Inferior parietal cortex (tissue), 1 donor: ENCODE measurements around the gene DST.
A peak's percentile ranks its signal among the peaks of the same experiment; 100 is the strongest.

Experiments
- DNase-seq: peaks from one replicate; pipeline ENCODE4 v3.0.0-alpha.2; 2016; ENCODE audit errors: extremely low spot score

The DST gene

GRCh38 chr6:56538851-56539250 lies 103.8 kb downstream of the DST start:
- DNase-seq = no peak

- no peak for DNase-seq
Measured at GRCh38 chr6:56537223-56537770, 105.4 kb downstream of the DST start.

- no peak for DNase-seq
Measured at GRCh38 chr6:56536536-56536935, 106.2 kb downstream of the DST start.

- DNase-seq = no peak
Measured at GRCh38 chr6:56535626-56536025, 107.1 kb downstream of the DST start.

DNA sequence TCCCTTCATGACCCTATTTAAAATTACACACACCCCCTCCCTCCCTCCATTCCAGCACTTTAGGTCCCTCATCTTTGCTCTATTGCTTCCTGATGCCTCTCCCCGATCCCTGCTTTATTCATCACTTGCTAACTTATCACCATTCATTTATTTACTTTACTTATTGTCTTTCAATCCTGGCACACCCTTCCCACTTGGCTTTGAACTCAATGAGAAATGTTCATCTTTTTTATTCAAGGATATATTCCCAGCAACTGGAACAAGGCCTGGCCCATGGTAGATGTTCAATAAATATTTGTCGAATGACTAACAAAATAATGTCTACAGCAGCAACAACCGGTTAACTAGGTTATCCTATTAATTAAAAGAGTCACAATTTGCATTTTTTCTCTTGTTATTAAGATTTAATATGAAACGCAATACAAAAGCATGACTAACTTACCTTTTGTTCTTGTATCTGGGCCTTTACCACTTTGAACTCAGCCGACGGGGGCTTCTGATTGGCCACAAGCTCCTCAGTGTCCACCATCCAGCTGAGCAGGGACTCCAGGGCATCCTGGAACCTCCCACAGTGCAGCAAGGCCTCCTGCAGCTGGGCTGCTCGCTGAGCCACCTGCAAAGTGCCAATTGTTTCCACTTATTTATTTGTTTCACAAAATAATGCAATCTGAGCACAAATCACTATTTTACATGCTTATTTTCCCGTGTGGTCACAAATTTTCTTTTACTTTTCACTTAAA lies 107.8 kb downstream of the DST start:
- DNase-seq = no peak

DNA sequence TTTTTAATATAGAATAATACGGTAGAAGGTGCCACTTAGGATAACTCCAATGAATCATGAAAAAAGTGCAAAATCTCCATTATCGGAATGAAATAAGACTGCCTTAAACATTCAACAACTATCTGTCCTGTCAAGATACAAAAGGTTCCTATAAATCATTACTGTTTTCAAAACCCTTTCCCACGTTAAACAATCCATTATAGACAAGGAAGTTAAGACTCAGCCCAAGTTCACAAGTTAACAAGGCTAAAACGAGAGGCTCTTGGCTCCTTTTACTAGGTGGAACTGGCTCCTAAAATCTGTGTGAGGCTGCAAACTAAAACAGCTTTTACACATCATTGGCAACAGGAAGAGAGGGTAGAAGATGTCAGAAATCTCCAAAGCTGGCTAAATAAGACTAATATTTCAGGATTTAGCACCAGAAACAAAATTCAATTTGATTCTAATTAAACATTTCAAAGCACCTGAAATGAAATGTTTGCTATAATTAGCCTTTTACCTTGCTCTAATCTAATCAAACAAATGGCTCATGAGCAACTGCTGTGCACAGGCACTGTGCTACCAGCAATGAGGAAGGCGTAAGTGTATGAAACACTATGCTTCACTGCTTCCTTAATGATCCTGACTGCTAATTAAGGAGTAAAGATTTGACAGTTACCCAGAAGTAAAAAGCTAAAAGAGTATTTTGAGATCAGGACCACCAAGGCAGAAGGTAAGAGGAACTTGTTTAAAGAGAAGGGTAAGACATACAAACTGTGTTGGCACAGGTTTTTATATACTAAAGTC lies 109.7 kb downstream of the DST start:
- no peak for DNase-seq

DNA sequence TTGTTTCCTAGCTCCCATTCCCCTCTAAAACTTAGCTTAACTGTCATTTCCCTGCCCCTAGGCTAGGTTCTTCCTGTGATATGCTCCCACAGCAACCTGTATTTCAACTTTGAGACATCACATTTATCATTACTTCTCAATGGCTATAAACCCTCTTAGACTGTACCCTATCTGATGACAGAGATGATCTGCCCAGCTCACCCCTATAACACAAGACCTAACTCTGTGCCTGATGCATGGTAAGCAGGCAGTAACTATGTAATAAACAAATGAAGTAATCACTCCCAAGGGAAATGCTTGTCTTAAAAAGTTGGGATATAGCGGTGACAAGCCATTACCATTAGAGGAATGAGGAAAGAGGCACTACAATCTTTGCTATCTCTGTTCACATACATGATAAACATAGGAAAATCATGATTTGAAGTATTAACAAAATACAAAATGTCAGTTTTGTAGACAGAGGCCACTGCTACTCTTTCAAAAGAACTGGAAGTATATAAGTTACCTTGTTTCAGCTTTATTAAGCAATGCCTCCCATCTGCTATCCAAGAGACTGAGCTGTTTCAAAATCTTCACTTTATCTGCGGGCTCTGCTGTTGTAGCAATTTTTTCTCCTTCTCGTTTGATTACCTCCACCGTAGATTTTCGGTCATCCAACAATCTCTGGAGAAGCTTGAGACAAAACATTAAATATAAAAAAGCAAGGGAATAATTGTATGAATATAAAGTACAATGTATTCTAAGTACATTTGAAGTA lies 110.7 kb downstream of the DST start:
- no peak for DNase-seq

DNA sequence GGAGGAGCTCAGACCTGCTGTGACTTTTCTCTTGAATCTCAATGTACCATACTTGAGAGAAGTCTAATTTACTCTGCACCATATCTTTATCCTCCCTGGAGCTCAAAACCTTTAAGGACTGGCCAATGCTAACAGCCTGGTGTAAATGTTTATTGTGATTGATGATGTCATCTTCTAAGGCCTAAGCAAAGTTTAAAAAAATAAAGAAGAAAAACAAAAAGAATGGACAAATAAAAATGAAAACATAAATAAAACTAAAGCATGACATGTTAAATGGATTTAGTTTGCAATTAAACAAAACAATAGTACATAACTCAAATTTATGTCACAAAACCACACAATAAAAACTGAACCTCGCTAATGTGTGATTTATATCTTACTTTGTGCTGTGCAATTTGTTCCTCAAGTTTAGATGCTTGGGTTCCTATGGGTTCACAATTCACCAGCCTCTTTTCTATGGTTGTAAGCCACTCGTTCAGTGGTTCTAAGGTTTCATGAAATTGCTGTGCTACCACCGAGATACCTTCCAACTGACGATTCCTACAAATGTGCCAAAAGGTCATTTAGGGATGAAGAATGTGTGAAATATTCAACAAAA lies 113.0 kb downstream of the DST start:
- no peak for DNase-seq

DNA sequence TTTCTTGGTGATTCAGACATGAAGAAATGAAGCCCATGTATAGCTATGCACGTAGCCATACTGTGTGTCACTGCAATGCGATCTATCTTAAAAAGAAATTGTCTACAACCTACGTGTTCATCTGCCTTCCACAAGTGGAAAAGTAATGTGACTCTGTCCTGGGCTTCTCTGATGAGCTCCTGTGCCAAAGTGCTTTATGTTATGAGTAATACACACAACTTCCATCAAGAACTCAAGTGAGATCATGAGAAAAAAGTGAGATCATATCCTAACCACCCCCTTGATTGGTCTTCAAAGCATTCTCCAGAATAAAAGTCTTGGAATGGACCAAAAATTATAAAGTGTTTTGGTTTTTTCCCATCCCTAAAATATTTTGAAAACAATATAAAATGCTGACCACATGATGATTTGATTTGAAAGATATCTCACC lies 114.3 kb downstream of the DST start:
- DNase-seq = no peak

GRCh38 chr6:56527934-56528333 lies 114.8 kb downstream of the DST start:
- DNase-seq = no peak

- DNase-seq = no peak
Measured at GRCh38 chr6:56526860-56527544, 115.7 kb downstream of the DST start.

- DNase-seq = no peak
Measured at GRCh38 chr6:56525974-56526789, 116.5 kb downstream of the DST start.

GRCh38 chr6:56524891-56525703 lies 117.6 kb downstream of the DST start:
- peak; percentile 52 for DNase-seq

DNA sequence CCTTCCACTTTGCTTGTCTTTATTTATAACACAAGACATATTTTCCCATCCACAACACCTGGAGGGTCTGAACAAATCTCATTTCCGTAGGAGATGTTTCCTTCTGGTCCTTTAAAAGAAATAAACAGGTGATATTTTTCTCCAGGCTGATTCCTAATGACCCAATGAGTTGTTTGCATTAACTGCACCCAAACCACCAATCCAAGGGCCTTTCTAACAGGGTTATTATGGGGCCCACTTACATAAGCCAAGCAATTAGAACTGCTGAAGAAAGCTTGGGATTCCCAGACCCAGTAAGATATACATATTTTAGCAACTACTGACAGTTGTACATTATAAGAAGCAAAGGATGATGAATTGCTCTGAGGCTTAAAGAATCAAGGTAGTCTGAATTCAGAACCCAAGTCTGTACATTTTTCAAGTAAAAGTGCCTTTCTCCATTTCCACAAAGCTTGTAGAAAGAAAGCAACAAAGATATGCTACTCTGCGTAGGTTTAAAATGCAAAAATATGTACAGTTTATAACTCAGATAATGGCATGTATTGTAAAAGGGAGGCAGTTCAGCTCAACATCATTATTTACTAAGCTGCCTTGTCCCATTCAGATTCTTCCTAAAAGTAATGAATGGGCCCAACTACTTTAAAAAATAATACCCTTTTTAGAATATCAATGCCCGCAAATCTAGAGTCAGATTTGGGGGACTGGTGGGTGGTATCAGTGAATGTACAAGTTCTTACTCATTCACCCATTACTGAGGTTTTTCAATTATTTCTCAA lies 120.0 kb downstream of the DST start:
- DNase-seq = no peak

DNA sequence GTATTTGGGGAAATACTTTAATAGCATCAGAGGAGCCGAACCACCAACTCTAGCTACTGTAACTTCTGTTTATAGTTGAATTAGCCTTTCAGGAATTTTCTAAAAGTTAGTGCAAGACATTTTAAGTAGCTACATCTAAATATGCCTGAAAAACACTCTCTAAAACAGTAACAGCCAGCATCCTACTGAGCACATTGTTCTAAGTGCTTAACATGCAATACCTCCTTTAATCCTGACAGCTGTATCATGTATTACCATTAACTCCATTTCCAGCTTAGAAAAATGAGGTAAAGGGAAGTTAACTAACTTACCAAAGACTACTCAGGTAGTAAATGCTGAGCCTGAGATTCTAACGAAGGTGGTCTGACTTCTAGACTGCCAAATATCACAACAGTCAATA lies 120.7 kb downstream of the DST start:
- DNase-seq = no peak

GRCh38 chr6:56521454-56521853 lies 121.2 kb downstream of the DST start:
- no peak for DNase-seq

GRCh38 chr6:56520218-56520617 lies 122.5 kb downstream of the DST start:
- DNase-seq = no peak

- DNase-seq = no peak
Measured at GRCh38 chr6:56518995-56519767, 123.5 kb downstream of the DST start.
